Adrenal gland (tissue), 12 donors: ENCODE measurements around the gene CRB3. TPM values are rescaled to one million over a fixed set of nuclear protein-coding genes. Genes with fewer than 3 reads are reported as not detected.

Source experiments
- DNase-seq, 7 donors: peaks; one replicate each; pipeline ENCODE4 v3.0.0-alpha.2; 2019 to 2020
- H3K27ac ChIP-seq, 5 donors: fragments of 200-600 bp; sonication (generic) in 4 of 5; 1 replicate in 3 of 5; 2 replicates in 2 of 5; pipeline versions ENCODE4 v1.5.1 to v1.8.0; 2016 to 2020; ENCODE audit warnings: mild to moderate bottlenecking in 1 of 5
- H3K27me3 ChIP-seq: fragments of 200-600 bp; 2 replicates; pipeline ENCODE4 v1.8.0; 2021
- H3K36me3 ChIP-seq, 2 donors: fragments of 200-600 bp; replicated peaks in 1 of 2; 1 replicate in 1 of 2; 2 replicates in 1 of 2; pipeline versions ENCODE4 v1.5.1 to v1.8.0; 2018 to 2022
- H3K4me1 ChIP-seq, 2 donors: fragments of 200-600 bp; replicated peaks in 1 of 2; 1 replicate in 1 of 2; 2 replicates in 1 of 2; pipeline versions ENCODE4 v1.5.1 to v1.8.0; 2018 to 2021
- H3K4me3 ChIP-seq, 4 donors: fragments of 200-600 bp; sonication (generic) in 3 of 4; one replicate each; pipeline ENCODE4 v1.5.1; 2016 to 2018
- H3K9me3 ChIP-seq, 3 donors: fragments of 200-600 bp; sonication (generic) in 1 of 3; replicated peaks in 1 of 3; 1 replicate in 2 of 3; 2 replicates in 1 of 3; pipeline versions ENCODE4 v1.5.1 to v1.8.0; 2016 to 2021
- POLR2A ChIP-seq, 2 donors: fragments of 450-650 bp; IDR thresholded peaks; one replicate each; pipeline ENCODE4 v1.6.1; 2017; ENCODE audit warnings: antibody characterized with exemption in 2 of 2, mild to moderate bottlenecking in 2 of 2, moderate library complexity in 1 of 2
- WGBS, 4 donors: extraction: QIAGEN DNeasy Blood & Tissue Kit in 2 of 4; methylation state at CpG; one replicate each; pipeline versions ENCODE4 v1.1.5 to v1.1.7; 2013 to 2017; 5-methylcytosine and 5-hydroxymethylcytosine counted together
- intact Hi-C, 2 donors: fragments of 100-400 bp; cut with DNase I; formaldehyde crosslinking; loops; one replicate each; pipeline versions ENCODE4 v1.14.1 to v1.15.0; 2022 to 2023
- polyA plus RNA-seq, 3 donors: library from polyadenylated mRNA; stranded (reverse); fragments of 200-250 nt in 2 of 3; fragments of 350-450 nt in 1 of 3; fragmentation: Illumina TruSeq in 1 of 3; extraction: RNeasy Lipid Tissue Mini Kit (QIAGEN cat#74804) in 1 of 3; gene quantifications; one replicate each; pipeline ENCODE4 v1.2.3, GENCODE V29; 2013 to 2014
- total RNA-seq, 9 donors: library from RNA; depleted of rRNA in 4 of 9; stranded (reverse); fragments of >200 nt in 4 of 9; fragments of 120-200 nt in 1 of 9; fragmentation: NEBNext Ultra II Directional in 1 of 9; extraction: Animal tissue kit (Norgen Biotek cat#: 25700) in 1 of 9; gene quantifications; one replicate each; pipeline versions ENCODE4 v1.1.0 to v1.2.4, GENCODE V29; 2013 to 2023
- TF ChIP-seq, protein P1 (sequence below), 6 experiments: fragments of 450-650 bp in 4 of 6; fragments of 200-600 bp in 2 of 6; sonication (generic) in 1 of 6; IDR thresholded peaks; 1 replicate in 5 of 6; 2 replicates in 1 of 6; pipeline versions ENCODE4 v1.5.1 to v1.8.0; 2016 to 2021; ENCODE audit warnings: antibody characterized with exemption in 6 of 6, mild to moderate bottlenecking in 2 of 6, moderate library complexity in 1 of 6
- donor health status: healthy with polysubstance abuse.
- donor health status: Bipolar disorder and iron deficiency.
- donor health status: DM: yes; HTN: yes; CAD: no.
- donor health status: DM: no; HTN: no; CAD: no.
- donor health status: DM: no; HTN: no; CAD: no.
- donor health status: DM: yes; HTN: yes; CAD: no.

CRB3 gene
- total and polyA plus RNA-seq, 12 donors = 0.28 to 1.4 (median 0.72) TPM; not detected in 5

DNA sequence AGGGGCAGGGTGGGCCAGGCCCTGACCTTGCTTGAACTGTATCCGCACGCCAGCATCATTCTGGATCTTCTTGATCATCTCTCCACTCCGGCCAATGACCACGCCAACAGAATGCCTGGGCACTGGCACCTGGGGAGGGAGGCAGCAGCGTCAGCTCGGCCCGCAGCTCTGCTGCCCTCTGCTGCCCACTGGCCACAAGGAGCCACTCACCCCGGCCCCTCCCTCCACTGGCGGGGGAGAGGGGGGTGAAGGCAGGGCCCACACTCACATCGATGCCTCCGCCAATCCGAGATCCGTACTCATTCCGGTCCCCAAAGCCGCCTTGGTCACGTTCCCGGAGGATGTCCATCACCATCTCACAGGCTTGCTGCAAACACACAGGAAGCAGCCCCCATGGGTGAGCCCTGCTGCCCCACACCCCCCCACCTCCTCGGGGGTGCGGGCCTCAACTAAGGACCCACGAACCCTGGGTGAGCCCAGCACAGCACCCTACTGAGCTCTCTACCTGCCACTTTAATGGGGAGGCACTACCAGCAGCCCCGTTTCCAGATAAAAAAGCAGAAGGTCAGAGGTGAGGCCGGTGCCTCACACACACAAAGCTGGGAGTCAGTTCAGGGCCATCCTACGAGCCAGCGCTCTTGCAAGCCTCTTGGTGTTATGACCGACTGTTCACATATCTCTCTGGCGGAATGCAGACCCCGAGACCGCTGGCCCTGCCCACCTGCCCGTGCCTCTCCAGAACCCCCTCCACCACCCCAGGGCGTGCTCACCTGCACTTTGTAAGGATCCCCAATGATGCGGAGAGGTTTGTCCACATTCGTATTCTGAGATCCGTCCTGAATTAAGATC is 46.1 kb upstream of the CRB3 start:
- Histone ChIP-seq H3K4me1 (peaks cover under 1 to 30% of the 10 kb centered on the region in 2 donors), H3K36me3 (peaks cover 0 to 78% of the 10 kb centered on the region in 2 donors), H3K27ac (peak overlapping the region in 4 of 5 donors; percentile 5 to 73 (median 38)), H3K27me3 (no peaks in the 10 kb centered on the region), H3K9me3 (no peaks in the 10 kb centered on the region), H3K4me3 (no peak overlapping the region)
- intact Hi-C loops = no loop called here
- TF ChIP-seq, protein P1, sequence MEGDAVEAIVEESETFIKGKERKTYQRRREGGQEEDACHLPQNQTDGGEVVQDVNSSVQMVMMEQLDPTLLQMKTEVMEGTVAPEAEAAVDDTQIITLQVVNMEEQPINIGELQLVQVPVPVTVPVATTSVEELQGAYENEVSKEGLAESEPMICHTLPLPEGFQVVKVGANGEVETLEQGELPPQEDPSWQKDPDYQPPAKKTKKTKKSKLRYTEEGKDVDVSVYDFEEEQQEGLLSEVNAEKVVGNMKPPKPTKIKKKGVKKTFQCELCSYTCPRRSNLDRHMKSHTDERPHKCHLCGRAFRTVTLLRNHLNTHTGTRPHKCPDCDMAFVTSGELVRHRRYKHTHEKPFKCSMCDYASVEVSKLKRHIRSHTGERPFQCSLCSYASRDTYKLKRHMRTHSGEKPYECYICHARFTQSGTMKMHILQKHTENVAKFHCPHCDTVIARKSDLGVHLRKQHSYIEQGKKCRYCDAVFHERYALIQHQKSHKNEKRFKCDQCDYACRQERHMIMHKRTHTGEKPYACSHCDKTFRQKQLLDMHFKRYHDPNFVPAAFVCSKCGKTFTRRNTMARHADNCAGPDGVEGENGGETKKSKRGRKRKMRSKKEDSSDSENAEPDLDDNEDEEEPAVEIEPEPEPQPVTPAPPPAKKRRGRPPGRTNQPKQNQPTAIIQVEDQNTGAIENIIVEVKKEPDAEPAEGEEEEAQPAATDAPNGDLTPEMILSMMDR (IDR thresholded peaks at IDR 0.05) = peak; percentile 36 to 75 (median 60)
- TF ChIP-seq POLR2A (IDR thresholded peaks at IDR 0.05) = no peak
- peak; percentile 70 to 87 (median 77) for DNase-seq
- WGBS, 4 donors = 47 to 55% (median 51%) methylated on average over 11 to 33 of the region's 33 CpGs

GRCh38 chr19:6418562-6418932 is 45.5 kb upstream of the CRB3 start:
- no peak for DNase-seq
- no peak overlapping the region for H3K4me3 ChIP-seq
- TF ChIP-seq, protein P1 (IDR thresholded peaks at IDR 0.05) = no peak
- no peak for TF ChIP-seq POLR2A (IDR thresholded peaks at IDR 0.05)
- H3K4me1 ChIP-seq = peaks cover 3 to 36% of the 10 kb centered on the region in 2 donors
- WGBS, 4 donors = 76 to 79% (median 79%) methylated on average over 12 to 19 of the region's 19 CpGs
- no peaks in the 10 kb centered on the region for H3K9me3 ChIP-seq
- peaks cover 0 to 78% of the 10 kb centered on the region in 2 donors for H3K36me3 ChIP-seq
- H3K27me3 ChIP-seq = no peaks in the 10 kb centered on the region
- intact Hi-C loops = no loop called here
- H3K27ac ChIP-seq = peak overlapping the region in 1 of 5 donors; percentile 73

DNA sequence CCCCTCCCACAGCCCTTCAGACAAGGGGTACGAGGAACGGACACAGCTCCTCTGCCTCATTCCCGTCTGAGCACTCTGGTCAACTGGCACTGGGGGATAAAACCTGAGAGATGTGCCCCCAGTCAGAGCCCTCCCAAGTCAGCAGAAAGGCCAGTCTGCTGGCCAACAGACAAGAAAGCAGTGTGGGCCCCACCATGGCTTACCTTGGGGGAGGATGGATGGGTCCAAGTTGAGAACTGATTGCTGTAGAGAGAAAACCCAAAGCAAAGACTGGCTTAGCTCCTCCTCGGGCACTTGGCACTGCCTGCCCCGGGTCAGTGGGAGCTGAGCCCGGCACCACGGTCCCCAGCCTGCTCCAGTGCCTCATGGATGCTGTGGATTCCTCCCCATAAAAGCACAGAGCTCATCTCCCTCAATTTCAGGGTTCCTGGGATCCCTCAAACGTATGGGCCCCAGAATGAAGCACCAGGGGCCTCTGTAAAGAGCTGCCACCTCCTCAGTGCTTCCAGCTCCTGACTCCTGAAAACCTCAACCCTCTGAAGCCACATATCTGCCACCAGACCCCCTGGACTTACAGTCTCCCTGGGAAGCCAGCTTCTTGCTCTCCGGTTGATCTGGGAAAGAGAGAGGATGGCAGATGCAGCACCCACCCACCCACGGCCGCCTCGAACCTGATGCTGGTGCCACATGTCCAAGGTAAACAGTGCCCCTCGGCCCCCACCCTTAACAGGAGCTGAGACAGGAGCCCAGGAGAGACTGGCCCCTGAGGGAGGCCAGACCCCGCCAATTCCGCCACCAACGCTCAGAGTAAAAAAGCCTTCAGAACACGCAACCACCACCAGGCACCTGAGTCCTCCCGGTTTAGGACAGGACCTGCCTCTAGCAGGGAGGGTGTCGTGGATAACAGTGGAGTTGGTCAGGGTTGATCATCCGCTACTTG is 42.7 kb upstream of the CRB3 start:
- intact Hi-C loops = no loop called here
- peaks cover 0 to 54% of the 10 kb centered on the region in 2 donors for H3K36me3 ChIP-seq
- no peaks in the 10 kb centered on the region for H3K27me3 ChIP-seq
- no peaks in the 10 kb centered on the region for H3K9me3 ChIP-seq
- H3K27ac ChIP-seq = no peak overlapping the region
- TF ChIP-seq POLR2A (IDR thresholded peaks at IDR 0.05) = no peak
- TF ChIP-seq, protein P1 (IDR thresholded peaks at IDR 0.05) = no peak
- DNase-seq = no peak
- 67 to 78% (median 73%) methylated on average over 17 to 20 of the region's 20 CpGs for WGBS, 4 donors
- no peak overlapping the region for H3K4me3 ChIP-seq
- peaks cover 3 to 37% of the 10 kb centered on the region in 2 donors for H3K4me1 ChIP-seq
